Measurements from ENCODE around the gene CCL25. TPM values are rescaled to one million over a fixed set of nuclear protein-coding genes. Genes with fewer than 3 reads are reported as not detected.

Gene CCL25
- total RNA-seq, 1 donor from 2014 or later: not detected

GRCh38 chr19:8041531-8041931 is 11.0 kb upstream of the CCL25 start:
- DNase-seq (no peak), ATAC-seq (no peak)
- intact Hi-C loops (cut with micrococcal nuclease): no loop called here

GRCh38 chr19:8042900-8043299 is 9.7 kb upstream of the CCL25 start:
- intact Hi-C loops (cut with micrococcal nuclease): no loop called here
- ATAC-seq (no peak), DNase-seq (no peak)

DNA sequence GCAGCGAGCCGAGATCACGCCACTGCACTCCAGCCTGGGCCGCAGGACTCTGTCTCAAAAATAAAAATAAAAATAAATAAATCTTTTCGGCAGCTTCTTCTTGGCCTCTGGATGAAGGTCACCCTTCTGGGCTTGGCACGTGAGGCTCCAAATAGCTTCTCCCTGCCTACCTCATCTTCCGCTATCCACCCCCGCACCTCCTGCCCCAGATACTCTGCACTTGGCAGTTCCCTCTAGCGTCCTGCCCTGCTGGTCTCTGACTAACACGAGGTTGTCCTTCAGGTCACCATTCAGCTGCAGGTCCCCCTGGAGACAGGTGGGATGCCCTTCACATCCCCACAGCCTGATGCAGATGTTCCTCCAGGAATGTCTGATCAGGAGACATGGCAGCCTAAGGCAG is 8.5 kb upstream of the CCL25 start:
- ATAC-seq (no peak), DNase-seq (no peak)
- intact Hi-C loops (cut with micrococcal nuclease): no loop called here

DNA sequence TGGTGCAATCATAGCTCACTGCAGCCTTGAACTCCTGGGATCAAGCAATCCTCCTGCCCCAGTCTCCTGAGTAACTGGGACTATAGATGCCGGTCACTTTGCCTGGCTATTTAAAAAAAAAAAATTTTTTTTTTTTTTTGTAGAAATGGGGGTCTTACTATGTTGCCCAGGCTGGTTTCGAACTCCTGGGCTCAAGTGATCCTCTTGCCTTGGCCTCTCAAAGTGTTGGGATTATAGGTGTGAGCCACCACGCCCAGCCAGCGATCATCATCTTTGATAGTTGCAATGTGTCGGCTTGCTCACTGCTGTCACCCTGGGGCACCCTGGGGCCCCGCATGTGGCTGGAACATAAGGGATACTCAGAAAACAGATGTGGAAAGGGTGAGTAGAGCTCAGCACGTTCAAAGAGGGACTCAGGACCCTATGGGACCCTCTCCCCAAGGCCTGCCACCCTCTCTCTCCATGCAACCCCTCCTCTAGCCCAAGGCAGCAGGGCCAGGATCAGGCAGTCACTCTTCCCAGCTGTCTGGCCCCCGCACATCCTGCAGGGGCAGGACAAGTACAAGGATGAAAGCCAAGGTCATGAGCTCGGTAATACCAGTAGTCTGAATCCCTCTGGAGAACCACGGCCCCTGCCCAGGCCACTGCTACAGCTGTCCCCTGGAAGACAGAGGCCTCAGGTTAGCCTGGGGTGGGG is 6.5 kb upstream of the CCL25 start:
- DNase-seq: no peak
- no peak for ATAC-seq
- intact Hi-C loops (cut with micrococcal nuclease): no loop called here

DNA sequence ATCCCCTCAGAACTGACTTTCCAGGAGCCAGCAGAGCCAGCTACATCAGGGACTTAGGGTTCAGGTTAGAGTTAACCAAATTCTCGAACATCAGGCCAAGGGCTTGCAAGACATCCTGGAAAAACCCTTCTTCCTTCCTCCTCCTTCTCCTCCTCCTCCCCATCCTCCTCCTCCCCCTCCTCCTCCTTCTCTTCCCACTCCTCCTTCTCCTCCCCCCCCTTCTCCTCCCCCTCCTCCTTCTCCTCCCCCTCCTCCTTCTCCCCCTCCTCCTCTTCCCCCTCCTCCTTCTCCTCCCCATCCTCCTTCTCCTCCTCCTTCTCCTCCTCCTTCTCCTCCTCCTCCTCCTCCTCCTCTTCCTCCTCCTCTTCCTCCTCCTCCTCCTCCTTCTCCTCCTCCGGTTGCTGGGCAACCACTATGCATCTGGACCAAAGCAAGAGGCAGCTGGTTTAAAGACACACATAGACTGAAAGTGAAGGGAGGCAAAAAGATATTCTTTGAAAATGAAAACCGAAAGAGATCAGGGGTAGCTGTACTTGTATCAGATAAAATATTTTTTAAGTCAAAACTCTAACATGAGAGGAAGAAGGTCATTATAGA is 5.9 kb upstream of the CCL25 start:
- ATAC-seq: no peak
- no peak for DNase-seq
- intact Hi-C loops (cut with micrococcal nuclease): no loop called here

DNA sequence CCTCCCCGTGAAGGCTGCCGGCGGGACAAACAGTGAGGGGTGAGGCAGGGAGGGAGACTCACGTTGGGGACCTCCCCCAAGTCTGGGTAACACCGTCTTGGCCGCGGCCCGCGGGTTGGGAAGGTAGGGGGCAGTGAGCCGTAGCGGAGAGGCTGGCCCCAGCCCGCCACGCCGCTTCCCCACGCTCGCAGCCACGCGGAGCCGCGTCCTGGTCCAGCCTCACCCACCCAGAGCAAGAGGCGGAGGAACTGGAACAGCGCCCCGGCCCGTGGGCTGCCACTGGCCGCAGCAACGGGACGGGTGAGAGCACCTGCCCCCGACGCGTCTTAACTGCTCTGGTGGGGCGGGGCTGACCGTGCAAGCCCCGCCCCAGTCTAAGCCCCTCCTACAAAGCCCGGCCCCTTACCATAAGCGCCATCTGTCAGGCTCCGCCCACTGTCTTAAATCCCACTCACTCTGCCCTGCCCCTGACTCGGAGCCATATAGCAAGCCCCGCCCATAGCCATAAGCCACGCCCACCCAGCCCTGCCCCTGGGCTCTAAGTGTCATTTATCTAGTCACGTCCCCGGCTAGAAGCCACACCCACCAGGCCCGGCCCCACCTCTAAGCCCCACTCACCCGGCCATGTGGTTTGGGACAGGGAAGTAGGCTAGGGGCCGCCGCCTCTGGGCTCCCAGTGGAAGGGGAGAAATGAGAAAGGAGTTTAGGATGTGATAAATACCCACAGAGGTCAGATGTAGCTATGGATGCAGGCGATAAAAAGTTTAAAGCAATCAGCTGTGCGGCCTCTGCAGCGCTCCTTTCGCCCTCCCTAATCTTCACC is 2.1 kb upstream of the CCL25 start:
- ATAC-seq (peak; percentile 94), DNase-seq (peak; percentile 86)
- intact Hi-C loops (cut with micrococcal nuclease): no loop called here

GRCh38 chr19:8054169-8054568 is 1.6 kb downstream of the CCL25 start:
- ATAC-seq: no peak
- DNase-seq: no peak
- intact Hi-C loops (cut with micrococcal nuclease): no loop called here

- intact Hi-C loops (cut with micrococcal nuclease): no loop called here
- no peak for DNase-seq
- ATAC-seq: no peak
Measured at GRCh38 chr19:8056533-8056932, 4.0 kb downstream of the CCL25 start.

- DNase-seq: no peak
- ATAC-seq: no peak
- intact Hi-C loops (cut with micrococcal nuclease): no loop called here
Measured at GRCh38 chr19:8057545-8058270, 5.1 kb downstream of the CCL25 start.

GRCh38 chr19:8064911-8065874 is 12.6 kb downstream of the CCL25 start:
- DNase-seq (no peak), ATAC-seq (no peak)
- intact Hi-C loops (cut with micrococcal nuclease): no loop called here

- ATAC-seq (no peak), DNase-seq (no peak)
- intact Hi-C loops (cut with micrococcal nuclease): no loop called here
Measured at GRCh38 chr19:8065875-8066261, 13.3 kb downstream of the CCL25 start.

DNA sequence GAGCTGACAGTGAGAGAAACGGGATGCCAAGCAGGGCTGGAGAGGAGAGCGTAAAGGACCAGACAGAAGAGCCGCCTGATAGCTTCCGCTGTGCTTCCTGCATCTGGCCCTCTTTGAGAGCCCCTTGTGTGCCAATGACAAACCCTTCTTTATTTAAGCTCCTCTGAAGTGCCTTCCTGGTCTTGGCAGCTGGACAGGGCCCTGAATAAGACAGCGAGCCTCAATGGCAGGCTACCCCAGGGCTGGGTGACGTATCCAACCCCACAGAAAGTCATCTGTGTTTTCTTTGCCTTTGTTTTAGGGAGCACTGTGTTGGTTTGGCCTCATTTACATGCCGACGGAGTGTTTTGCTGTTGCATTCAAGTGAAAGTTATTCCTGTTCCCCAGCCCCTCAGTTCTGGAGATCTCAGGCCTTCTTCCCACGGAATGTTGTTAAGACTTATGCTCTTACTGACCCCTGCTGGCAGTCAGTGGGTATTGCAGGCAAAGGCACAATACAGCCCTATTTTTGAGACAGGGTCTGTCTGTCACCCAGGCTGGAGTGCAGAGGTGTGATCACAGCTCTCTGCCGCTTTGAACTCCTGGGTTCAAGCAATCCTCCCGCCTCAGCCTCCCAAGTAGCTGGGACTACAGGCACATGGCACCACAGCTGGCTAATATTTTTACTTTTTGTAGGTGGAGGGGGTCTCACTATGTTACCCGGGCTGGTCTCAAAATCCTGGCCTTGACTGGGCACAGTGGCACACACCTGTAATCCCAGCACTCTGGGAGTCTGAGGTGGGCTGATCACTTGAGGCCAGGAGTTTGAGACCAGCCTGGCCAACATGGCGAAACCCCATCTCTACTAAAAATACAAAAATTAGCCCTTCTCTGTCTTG is 16.8 kb downstream of the CCL25 start:
- no peak for DNase-seq
- ATAC-seq: no peak
- intact Hi-C loops (cut with micrococcal nuclease): no loop called here

- ATAC-seq (no peak), DNase-seq (no peak)
- intact Hi-C loops (cut with micrococcal nuclease): no loop called here
Measured at GRCh38 chr19:8071912-8072311, 19.4 kb downstream of the CCL25 start.

GRCh38 chr19:8074501-8074900 is 21.9 kb downstream of the CCL25 start:
- ATAC-seq (no peak), DNase-seq (no peak)
- intact Hi-C loops (cut with micrococcal nuclease): no loop called here

- intact Hi-C loops (cut with micrococcal nuclease): no loop called here
- no peak for ATAC-seq
- no peak for DNase-seq
Measured at GRCh38 chr19:8075158-8076074, 22.9 kb downstream of the CCL25 start.

DNA sequence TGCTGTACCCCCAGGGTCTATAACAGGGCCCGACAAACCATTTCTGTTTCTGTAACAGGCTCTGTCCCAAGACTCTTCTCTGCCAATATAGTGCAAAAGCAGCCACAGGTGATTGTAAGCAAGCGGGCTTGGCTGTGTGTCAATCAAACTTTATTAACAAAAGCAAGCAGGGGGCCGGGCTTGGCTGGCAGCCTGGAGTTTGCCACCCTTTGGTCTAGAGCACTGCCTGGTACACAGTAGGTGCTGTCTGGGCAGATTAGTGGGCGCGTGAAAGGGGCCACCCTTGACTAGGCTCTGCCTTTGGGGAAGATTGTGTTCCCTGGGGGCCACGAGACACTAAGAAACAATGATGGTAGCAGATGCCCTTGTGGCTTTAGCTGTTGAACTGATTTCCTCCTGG is 27.4 kb downstream of the CCL25 start:
- DNase-seq (no peak), ATAC-seq (no peak)
- intact Hi-C loops (cut with micrococcal nuclease): no loop called here

GRCh38 chr19:8080832-8081231 is 28.3 kb downstream of the CCL25 start:
- intact Hi-C loops (cut with micrococcal nuclease): no loop called here
- ATAC-seq (no peak), DNase-seq (no peak)

All from left ventricle myocardium superior (tissue), 1 donor.